Vagina (tissue), 2 donors: ENCODE measurements around the gene RHEBL1. TPM values are rescaled to one million over a fixed set of nuclear protein-coding genes. Genes with fewer than 3 reads are reported as not detected.

ENCODE experiments used
- DNase-seq, 2 donors: peaks; one replicate each; pipeline ENCODE4 v3.0.0-alpha.2; 2017; ENCODE audit errors: extremely low spot score in 2 of 2
- H3K27ac ChIP-seq: fragments of 200-600 bp; sonication (generic); one replicate; pipeline ENCODE4 v1.5.1; 2019
- H3K27me3 ChIP-seq: fragments of 200-600 bp; sonication (generic); one replicate; pipeline ENCODE4 v1.5.1; 2019
- H3K36me3 ChIP-seq, 2 donors: fragments of 200-600 bp; sonication (generic); one replicate each; pipeline ENCODE4 v1.5.1; 2017 to 2019
- H3K4me1 ChIP-seq: fragments of 200-600 bp; sonication (generic); one replicate; pipeline ENCODE4 v1.5.1; 2019
- H3K4me3 ChIP-seq, 2 donors: fragments of 200-600 bp; sonication (generic); 1 replicate in 1 of 2; 2 replicates in 1 of 2; pipeline ENCODE4 v1.5.1; 2016 to 2019
- H3K9me3 ChIP-seq: fragments of 200-600 bp; sonication (generic); one replicate; pipeline ENCODE4 v1.5.1; 2019
- POLR2A ChIP-seq, 2 donors: fragments of 450-650 bp; IDR thresholded peaks; one replicate each; pipeline ENCODE4 v1.6.1; 2017; ENCODE audit warnings: antibody characterized with exemption in 2 of 2, mild to moderate bottlenecking in 2 of 2, moderate library complexity in 2 of 2
- POLR2AphosphoS5 ChIP-seq, 2 donors: sonication (generic); formaldehyde crosslinking; IDR thresholded peaks; one replicate each; pipeline ENCODE4 v1.9.0; 2017; ENCODE audit warnings: antibody characterized with exemption in 2 of 2, mild to moderate bottlenecking in 2 of 2, low read depth in 1 of 2; ENCODE audit not compliant: insufficient read depth in 1 of 2
- intact Hi-C: fragments of 100-400 bp; cut with DNase I; formaldehyde crosslinking; loops from one replicate; pipeline ENCODE4 v1.15.1; 2023
- total RNA-seq: library from RNA; depleted of rRNA; stranded (reverse); fragments of >200 nt; gene quantifications from one replicate; pipeline ENCODE4 v1.2.3, GENCODE V29; 2016
- TF ChIP-seq, protein P1 (sequence below), 3 experiments: fragments of 450-650 bp in 2 of 3; fragments of 200-600 bp in 1 of 3; sonication (generic) in 1 of 3; IDR thresholded peaks; one replicate each; pipeline ENCODE4 v1.5.1; 2017 to 2019; ENCODE audit warnings: antibody characterized with exemption in 3 of 3, mild to moderate bottlenecking in 2 of 3, moderate library complexity in 2 of 3

The RHEBL1 gene
- total RNA-seq, 1 donor from 2014 or later, result 1.7 TPM

GRCh38 chr12:49108958-49109404 is 39.2 kb upstream of the RHEBL1 start:
- Histone ChIP-seq H3K27me3 (no peaks in the 10 kb centered on the region), H3K4me3 (peak overlapping the region; percentile 91 to 92), H3K27ac (peak overlapping the region; percentile 98), H3K9me3 (no peaks in the 10 kb centered on the region), H3K36me3 (peaks cover 0 to 11% of the 10 kb centered on the region in 2 donors), H3K4me1 (peaks cover 63% of the 10 kb centered on the region)
- intact Hi-C loops, result no loop called here
- TF ChIP-seq POLR2AphosphoS5 (IDR thresholded peaks at IDR 0.05; ENCODE audit: insufficient read depth in 1 of 2, low read depth in 1 of 2) (peak; percentile 43 to 81), POLR2A (IDR thresholded peaks at IDR 0.05) (no peak)
- TF ChIP-seq, protein P1, sequence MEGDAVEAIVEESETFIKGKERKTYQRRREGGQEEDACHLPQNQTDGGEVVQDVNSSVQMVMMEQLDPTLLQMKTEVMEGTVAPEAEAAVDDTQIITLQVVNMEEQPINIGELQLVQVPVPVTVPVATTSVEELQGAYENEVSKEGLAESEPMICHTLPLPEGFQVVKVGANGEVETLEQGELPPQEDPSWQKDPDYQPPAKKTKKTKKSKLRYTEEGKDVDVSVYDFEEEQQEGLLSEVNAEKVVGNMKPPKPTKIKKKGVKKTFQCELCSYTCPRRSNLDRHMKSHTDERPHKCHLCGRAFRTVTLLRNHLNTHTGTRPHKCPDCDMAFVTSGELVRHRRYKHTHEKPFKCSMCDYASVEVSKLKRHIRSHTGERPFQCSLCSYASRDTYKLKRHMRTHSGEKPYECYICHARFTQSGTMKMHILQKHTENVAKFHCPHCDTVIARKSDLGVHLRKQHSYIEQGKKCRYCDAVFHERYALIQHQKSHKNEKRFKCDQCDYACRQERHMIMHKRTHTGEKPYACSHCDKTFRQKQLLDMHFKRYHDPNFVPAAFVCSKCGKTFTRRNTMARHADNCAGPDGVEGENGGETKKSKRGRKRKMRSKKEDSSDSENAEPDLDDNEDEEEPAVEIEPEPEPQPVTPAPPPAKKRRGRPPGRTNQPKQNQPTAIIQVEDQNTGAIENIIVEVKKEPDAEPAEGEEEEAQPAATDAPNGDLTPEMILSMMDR (IDR thresholded peaks at IDR 0.05), result no peak
- peak in 1 of 2 donors; percentile 96 for DNase-seq

DNA sequence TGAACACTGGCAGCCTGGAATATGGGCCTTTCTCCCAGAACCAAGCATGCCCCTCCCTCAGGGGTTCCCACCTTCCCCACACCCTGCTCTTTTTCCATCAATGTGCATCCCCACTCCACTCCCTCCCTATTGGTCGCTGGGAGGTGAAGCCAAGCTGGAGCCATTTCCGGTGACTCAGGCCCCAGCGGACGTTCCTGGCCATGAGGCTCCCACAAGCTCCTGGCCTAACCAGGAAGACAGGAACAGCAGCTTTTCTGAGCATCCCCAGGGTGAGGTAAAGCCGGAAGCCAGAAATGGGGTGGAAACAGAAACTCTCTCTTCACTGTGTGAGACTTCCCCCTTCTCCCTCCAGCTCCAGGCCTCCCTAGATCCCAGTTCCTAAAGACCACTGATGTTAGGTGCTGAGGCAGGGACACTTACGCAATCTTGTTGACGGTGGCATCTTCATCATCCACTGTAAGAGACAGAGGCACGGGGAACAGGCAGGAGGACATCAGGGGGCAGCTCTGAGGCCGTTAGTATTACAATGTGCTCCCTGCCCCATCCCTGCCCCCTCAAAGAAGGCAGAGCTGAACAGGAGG is 35.8 kb upstream of the RHEBL1 start:
- Histone ChIP-seq H3K27me3 (no peaks in the 10 kb centered on the region), H3K9me3 (no peaks in the 10 kb centered on the region), H3K36me3 (peaks cover 0 to 43% of the 10 kb centered on the region in 2 donors), H3K27ac (peak overlapping the region; percentile 7), H3K4me3 (no peak overlapping the region), H3K4me1 (peaks cover 56% of the 10 kb centered on the region)
- intact Hi-C loops, result loop anchor here (2.0 kb wide), 1 partner anchor 17 kb away; no protein-coding TSS in a partner anchor
- TF ChIP-seq POLR2AphosphoS5 (IDR thresholded peaks at IDR 0.05; ENCODE audit: insufficient read depth in 1 of 2, low read depth in 1 of 2) (peak; percentile 23 to 25), POLR2A (IDR thresholded peaks at IDR 0.05) (no peak)
- TF ChIP-seq, protein P1 (IDR thresholded peaks at IDR 0.05), result no peak
- DNase-seq, result no peak

- Histone ChIP-seq H3K4me1 (peaks cover 55% of the 10 kb centered on the region), H3K9me3 (no peaks in the 10 kb centered on the region), H3K27me3 (no peaks in the 10 kb centered on the region), H3K36me3 (peaks cover 0 to 50% of the 10 kb centered on the region in 2 donors), H3K27ac (no peak overlapping the region), H3K4me3 (no peak overlapping the region)
- intact Hi-C loops, result loop anchor here (2.0 kb wide), 1 partner anchor 18 kb away; no protein-coding TSS in a partner anchor
- DNase-seq, result no peak
- TF ChIP-seq POLR2AphosphoS5 (IDR thresholded peaks at IDR 0.05; ENCODE audit: insufficient read depth in 1 of 2, low read depth in 1 of 2) (no peak), POLR2A (IDR thresholded peaks at IDR 0.05) (no peak)
These were observed 35.0 kb upstream of the RHEBL1 start for GRCh38 chr12:49104822-49105221.

DNA sequence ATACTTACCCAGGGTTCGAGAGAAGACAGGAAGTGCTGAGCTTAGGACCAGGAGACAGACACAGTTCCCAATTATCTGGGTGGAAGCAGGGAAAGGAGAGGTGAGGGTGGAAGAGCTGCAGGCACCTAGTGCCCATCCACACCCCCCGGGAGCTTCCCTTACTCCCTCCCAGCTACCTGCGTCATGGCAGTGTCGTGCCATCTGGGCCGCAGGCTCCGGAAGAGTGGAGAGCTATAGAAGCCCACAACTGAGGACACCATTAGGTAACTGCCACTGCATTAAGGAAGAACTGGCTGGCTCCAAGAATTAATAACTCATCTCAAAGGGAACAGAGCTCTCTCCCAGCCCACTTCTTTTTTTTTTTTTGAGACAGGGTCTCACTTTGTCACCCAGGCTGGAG is 30.6 kb upstream of the RHEBL1 start:
- peaks cover 3 to 77% of the 10 kb centered on the region in 2 donors for H3K36me3 ChIP-seq
- no peak for DNase-seq
- H3K27ac ChIP-seq, result no peak overlapping the region
- no peaks in the 10 kb centered on the region for H3K9me3 ChIP-seq
- intact Hi-C loops, result no loop called here
- no peaks in the 10 kb centered on the region for H3K27me3 ChIP-seq
- TF ChIP-seq POLR2AphosphoS5 (IDR thresholded peaks at IDR 0.05; ENCODE audit: insufficient read depth in 1 of 2, low read depth in 1 of 2) (no peak), POLR2A (IDR thresholded peaks at IDR 0.05) (no peak)
- TF ChIP-seq, protein P1 (IDR thresholded peaks at IDR 0.05), result no peak
- H3K4me1 ChIP-seq, result peaks cover 10% of the 10 kb centered on the region
- H3K4me3 ChIP-seq, result no peak overlapping the region

GRCh38 chr12:49098703-49099102 is 28.9 kb upstream of the RHEBL1 start:
- intact Hi-C loops, result loop anchor here (10.0 kb wide), 1 partner anchor 136 kb away; no protein-coding TSS in a partner anchor
- DNase-seq, result no peak
- Histone ChIP-seq H3K36me3 (peaks cover 3 to 64% of the 10 kb centered on the region in 2 donors), H3K27me3 (no peaks in the 10 kb centered on the region), H3K4me3 (no peak overlapping the region), H3K9me3 (no peaks in the 10 kb centered on the region), H3K27ac (no peak overlapping the region), H3K4me1 (peaks cover 14% of the 10 kb centered on the region)
- TF ChIP-seq POLR2A (IDR thresholded peaks at IDR 0.05) (no peak), POLR2AphosphoS5 (IDR thresholded peaks at IDR 0.05; ENCODE audit: insufficient read depth in 1 of 2, low read depth in 1 of 2) (no peak)
- TF ChIP-seq, protein P1 (IDR thresholded peaks at IDR 0.05), result no peak
